Amygdala (tissue), 56 donors: Measurements from ENCODE around the gene KLHDC8A.
"Not testable (repeated sequence)": the region's sequence is repeated elsewhere in the genome, so short reads cannot be mapped to it uniquely, and the experiment has no call there.

Source experiments
- DNase-seq, 56 donors: peaks; one replicate each; lab custom pipeline; 2025; lab: John Stamatoyannopoulos, UW

KLHDC8A gene

GRCh38 chr1:205301205-205301821, 55.4 kb downstream of the KLHDC8A start:
- DNase-seq = peak in 8 of 56 donors; percentile 7 to 36 (median 11)

DNA sequence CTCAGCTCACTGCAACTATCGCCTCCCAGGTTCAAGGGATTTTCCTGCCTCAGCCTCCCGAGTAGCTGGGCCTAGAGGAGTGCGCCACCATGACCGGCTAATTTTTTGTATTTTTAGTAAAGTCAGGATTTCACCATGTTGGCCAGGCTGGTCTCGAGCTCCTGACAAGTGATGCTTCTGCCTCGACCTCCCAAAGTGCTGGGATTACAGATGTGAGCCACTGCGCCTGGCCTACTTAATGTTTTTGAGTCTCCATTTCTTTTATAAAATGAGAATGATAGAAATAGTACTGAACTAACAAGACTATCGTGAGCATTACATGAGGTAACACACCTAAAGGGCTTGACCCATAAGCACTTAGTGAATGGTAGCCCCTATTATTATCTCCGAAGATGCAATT, 56.6 kb downstream of the KLHDC8A start:
- DNase-seq = no peak

DNA sequence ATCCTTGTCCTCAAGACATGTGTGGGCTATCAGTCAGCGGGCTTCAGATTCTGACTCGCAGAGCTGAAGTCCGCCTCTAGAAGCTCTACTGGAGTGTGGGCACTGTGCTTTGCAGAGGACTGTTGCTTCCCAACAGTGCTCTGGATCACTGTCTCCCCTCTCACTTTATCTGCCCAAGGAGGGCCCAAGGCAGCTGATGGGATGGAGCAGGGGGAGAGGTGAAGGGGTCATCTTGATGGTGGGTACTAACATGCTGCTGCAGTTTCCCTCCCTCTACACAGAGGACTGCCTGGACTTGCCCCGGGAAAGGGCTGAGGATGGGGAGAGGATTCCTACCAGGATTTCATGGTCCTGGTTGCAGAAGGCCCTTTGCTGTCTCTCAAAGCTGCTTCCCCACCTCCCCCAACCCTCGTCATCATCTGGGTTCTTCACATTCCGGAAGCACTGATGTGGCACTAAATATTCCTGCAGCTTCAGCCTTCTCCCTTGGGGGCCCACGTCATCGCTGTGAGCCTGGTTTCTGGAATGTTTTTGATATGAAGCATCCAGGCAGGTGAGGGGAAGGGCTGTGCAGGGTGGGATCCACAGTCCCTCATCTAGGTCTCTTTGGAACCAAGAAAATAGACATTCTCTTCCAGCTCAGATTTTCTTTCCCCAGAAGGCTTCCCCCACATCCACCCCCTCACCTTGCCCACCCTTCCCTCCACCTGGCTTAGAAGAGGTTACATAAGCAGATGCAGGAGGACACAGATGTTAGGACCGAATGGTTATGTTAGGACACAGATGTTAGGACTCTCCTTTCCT, 58.3 kb downstream of the KLHDC8A start:
- peak in 1 of 56 donors; percentile 6 for DNase-seq

GRCh38 chr1:205297546-205298177, 59.1 kb downstream of the KLHDC8A start:
- not testable (repeated sequence) for DNase-seq

DNA sequence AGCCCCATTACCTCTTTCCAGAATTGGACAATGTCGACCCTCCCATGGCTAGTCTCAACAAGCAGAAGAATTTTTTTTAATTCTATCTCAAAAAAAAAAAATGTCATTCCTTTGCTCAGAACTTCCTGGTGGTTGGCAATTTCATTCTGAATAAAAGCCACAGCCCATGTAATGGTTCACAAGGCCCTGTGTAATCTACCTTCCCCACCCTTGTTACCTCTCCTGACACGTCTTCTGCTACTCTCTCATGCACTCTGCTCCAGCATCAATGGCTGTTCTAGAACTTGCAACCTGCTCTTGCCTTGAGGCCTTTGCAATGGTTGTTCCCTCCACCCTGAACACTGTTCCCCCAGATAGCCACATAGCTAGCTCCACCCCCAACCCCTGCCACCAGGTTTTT, 60.6 kb downstream of the KLHDC8A start:
- no peak for DNase-seq

GRCh38 chr1:205294934-205295333, 61.8 kb downstream of the KLHDC8A start:
- no peak for DNase-seq

DNA sequence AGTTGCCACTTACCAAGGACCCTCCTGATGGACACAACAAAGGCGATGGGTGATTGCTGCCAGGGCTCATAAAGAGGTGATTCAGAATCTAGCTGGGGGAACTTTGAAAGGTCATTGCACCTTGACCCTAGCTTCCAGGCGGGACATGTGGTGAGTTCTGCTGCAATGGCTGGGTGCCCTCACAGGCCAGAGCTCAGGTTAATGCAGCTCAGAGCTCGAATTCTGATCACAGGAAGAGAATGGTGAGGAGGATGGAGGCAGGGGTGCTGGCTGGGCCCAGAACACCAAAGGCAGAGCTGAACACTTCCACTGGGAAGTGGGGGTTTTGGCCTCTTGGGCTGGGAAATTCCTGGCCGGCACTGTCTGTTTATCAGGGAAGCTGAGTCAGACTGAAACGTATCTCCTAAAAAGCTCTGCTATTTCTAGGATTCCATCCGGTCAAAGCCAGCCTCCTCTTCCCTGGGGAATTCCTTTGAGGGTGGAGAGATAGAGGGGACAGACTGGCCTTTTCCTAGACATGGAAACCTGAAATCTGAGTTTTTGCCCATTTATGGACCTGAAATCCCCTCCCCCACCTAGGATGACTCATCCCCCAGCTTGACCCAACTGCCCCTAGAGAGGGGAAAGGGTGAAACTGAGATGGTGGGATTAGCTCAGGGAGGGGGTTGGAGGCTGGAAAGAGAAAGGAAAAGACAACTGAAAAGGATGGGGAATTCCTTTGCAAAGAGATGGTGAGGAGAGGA, 62.4 kb downstream of the KLHDC8A start:
- no peak for DNase-seq

GRCh38 chr1:205293350-205294074, 63.2 kb downstream of the KLHDC8A start:
- DNase-seq = no peak

GRCh38 chr1:205291596-205291995, 65.1 kb downstream of the KLHDC8A start:
- DNase-seq = no peak

DNA sequence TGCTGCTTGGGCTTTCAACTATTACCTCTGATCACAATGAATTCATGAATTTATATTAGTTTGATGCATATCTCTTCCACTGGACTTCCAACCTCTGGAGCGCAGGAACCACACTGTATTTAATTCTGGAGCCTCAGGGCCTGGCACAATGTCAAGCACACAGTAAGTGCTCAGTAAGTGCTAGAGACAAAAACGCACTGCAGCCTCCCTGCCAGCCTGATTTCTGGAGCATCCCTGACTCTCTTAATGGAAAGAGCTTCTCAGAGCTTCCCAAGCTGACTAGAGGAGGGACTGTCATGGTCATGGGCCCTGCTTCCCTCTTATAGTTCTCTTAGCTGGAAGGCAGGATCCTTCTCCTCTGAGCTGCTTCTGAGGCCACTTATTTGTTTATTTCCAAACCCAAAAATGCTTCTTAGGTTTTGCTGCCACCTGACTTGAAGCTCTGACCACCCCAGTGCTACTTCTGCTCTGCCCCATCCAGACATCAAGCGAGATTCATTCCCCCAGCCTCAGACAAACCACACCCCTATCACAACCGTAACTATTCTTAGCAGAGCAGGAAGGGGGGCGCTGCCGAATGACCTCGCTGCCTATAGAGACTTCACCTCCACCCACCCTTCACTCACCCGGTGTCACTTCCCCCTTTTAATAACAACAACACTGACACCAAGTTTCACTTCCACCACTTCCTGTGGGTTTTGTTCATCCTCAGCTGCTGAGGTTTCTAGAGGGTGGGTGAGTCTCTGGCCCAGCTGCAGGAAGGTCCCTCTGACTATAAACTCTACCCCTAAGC, 68.8 kb downstream of the KLHDC8A start:
- peak in 24 of 56 donors; percentile 8 to 72 (median 26) for DNase-seq

- DNase-seq = no peak
Measured at GRCh38 chr1:205287076-205287475, 69.6 kb downstream of the KLHDC8A start.

DNA sequence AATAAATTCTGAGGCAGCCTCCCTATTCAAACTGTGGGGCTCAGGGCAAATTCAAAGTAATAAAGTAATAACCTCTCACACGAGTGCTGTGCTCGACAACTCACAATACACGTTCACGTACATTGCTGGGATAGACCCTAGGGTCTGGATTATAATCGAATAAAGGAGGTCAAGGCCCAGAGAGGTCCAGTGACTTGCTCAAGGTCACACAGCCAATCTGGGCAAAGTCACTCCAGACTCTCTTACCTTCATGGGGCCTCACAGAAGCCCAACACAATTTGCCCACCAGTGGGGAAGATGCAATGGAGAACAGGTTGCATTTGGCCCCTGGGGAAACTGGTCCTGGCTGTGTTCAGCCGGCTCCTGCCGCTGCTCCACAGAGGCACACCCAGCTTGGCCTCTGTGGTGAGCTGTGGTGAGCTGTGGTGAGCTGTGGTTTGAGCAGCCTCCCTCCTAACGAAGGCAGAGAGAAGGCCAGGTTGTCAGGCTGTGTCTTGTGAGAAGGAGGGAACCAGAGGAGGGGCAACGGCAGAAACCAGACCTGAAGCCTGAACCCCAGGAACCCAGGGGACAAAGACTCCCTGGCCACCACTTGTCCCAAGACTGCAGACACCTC, 70.3 kb downstream of the KLHDC8A start:
- no peak for DNase-seq
